ENCODE measurements around the gene CTXND1. TPM values are rescaled to one million over a fixed set of nuclear protein-coding genes. Genes with fewer than 3 reads are reported as not detected.

CTXND1 gene
- total and polyA plus RNA-seq, 2 of the 8 experiments (the other 6 are each of a cell fraction or from before 2014, with no cell fraction given): 0.03 TPM; not detected in 1

DNA sequence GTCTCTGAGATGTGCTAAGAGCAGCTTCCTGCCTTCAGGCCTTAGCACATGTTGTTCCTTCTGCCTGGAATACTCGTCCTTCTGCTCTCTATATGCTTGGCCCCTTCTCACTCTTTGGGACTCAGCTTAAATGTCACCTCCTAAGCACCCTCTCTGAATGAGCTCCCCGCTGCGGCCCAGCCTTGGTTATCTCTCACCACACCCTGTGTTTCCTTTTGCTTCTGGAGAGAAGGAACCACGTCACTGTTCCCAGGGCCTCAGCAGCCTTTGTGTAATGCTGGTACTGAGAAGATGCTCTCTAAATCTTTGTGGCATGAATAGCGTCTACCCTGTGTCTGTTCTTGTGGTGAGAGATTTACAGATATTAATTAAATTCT, 97.0 kb downstream of the CTXND1 start (continued):
- no peak for TF ChIP-seq SP1 (IDR thresholded peaks at IDR 0.05; ENCODE audit: low read depth, low read length)

All from H1 (cell line).